NCI-H345 (cell line): ENCODE results near the gene ARHGAP11A.
"Not testable (repeated sequence)": the region's sequence is repeated elsewhere in the genome, so short reads cannot be mapped to it uniquely, and the experiment has no call there.

Experiments
- DNase-seq: peaks from one replicate; lab custom pipeline; 2025; lab: John Stamatoyannopoulos, UW

Gene ARHGAP11A, protein sequence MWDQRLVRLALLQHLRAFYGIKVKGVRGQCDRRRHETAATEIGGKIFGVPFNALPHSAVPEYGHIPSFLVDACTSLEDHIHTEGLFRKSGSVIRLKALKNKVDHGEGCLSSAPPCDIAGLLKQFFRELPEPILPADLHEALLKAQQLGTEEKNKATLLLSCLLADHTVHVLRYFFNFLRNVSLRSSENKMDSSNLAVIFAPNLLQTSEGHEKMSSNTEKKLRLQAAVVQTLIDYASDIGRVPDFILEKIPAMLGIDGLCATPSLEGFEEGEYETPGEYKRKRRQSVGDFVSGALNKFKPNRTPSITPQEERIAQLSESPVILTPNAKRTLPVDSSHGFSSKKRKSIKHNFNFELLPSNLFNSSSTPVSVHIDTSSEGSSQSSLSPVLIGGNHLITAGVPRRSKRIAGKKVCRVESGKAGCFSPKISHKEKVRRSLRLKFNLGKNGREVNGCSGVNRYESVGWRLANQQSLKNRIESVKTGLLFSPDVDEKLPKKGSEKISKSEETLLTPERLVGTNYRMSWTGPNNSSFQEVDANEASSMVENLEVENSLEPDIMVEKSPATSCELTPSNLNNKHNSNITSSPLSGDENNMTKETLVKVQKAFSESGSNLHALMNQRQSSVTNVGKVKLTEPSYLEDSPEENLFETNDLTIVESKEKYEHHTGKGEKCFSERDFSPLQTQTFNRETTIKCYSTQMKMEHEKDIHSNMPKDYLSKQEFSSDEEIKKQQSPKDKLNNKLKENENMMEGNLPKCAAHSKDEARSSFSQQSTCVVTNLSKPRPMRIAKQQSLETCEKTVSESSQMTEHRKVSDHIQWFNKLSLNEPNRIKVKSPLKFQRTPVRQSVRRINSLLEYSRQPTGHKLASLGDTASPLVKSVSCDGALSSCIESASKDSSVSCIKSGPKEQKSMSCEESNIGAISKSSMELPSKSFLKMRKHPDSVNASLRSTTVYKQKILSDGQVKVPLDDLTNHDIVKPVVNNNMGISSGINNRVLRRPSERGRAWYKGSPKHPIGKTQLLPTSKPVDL

DNA sequence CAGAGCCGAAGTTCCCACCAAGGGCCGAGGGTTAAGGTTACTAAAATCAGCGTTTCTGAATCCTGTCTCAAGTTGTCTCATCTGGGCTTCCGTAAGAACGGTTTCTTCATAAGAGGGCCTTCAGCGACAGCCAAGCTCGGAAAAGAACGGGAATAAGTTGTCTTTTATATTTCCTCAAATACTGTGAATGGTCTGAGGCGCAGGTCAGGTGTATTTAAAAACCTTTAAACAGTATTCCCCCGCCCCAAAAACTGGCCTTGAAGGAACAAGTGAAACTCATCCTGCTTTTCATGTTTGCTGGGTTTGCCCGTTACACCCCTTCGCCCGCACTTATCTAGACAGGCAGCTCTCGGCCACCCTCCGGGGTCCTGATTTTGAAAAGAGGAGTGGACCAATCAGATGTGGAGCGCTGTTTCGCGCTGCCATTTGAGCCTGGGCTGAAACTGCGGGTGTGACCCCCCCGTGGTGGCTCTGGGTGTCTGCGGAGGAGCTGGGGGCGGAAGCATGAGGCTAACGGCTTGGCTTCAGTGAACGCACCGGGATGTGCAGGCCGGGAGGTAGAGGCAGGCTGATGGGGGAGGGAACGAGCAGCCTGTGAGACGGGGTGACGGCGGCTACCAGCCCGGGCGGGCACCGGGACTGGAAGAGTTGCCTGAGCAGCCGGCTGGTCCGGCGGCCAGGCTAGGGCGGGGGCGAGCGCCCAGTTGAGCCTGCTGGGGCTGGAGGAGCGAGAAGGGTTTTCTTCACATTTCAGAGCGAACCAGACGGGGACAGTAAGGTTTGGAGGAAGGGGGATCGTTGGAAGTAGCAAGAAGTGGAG, at the start of gene ARHGAP11A:
Gene ARHGAP11A (plus strand): TSS at position 454 of the 820 bp plus-strand sequence. CDS start 708 bp downstream, outside the sequence.
- DNase-seq = not testable (repeated sequence)

DNA sequence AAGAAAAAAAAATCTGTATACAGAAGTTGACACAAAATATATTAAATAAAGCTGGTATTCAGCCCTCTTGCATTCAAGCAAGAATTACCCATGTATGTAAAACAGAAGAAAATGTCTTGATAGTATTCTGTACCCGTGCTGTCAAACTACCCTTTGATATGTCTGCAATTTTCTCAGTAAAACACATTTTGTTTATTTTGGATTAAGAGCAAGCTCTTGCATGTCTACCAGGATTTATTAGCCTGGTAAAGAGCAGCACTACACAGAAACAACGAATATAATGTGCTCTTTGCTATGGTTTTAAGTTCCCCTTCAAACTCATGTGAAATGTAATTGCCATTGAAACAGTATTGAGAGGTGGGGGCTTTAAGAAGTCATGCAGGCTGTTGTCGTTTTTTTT, 46.3 kb upstream of the ARHGAP11A start:
- DNase-seq = not testable (repeated sequence)

DNA sequence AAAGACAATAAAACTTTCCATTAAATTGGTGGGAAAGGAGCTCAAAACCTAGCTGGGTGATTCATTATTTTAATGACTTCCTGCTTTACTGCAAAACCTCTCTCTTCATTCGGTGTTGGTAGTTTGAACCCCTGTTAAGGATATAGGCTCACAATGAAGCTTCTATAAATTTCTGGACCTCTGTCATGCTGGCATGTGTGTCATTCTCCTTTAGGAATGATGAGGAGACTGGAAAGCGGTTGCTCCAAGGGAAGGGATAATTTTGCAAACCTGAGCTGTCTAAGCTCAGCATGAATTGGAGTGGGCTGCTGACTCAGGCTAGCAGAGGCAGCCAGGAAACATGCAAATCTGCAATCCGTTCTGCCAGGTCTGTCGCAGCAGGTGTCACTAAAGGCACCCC, 36.8 kb upstream of the ARHGAP11A start:
- not testable (repeated sequence) for DNase-seq

DNA sequence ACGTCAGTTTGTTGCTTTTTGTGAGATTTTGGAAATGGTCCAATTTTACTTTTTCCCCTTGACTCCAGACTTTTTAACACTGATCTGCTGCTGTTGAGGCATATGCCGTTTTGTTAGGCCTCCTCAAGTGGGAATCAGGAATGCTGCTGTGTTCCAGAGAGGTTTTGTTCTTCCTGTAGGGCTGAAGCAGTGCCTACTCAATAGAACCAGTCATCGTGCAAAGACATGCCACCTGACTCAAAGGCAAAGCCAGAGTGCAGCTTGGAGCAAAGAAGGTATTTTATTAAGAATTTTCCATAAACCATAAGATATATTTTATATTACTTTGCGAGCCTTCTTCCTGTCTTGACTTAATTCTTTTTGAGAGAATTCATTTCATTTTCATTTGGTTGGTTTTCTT, 29.5 kb upstream of the ARHGAP11A start:
- not testable (repeated sequence) for DNase-seq

DNA sequence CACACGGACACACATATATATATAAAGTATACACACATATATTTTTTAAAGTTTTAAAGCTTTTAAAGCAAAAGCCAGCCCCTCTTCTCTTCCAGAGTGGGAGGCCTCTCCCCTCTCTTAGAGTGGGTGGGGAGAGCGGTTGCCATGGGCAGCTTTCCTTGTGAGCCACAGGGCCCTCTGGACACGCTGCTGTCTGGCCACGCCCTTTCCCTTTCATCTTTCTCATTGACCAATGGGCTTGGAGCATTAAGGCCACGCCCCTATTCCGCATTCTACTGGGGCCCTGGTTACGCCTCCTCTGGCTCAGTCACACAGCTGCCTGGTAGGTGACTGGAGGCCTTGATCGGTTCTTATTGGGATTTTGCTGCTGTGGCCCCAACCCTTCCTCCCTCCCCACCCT, 22.2 kb upstream of the ARHGAP11A start, which contains the start of gene GOLGA8N:
Gene GOLGA8N (plus strand): TSS at position 306 of the 400 bp plus-strand sequence.
- not testable (repeated sequence) for DNase-seq

DNA sequence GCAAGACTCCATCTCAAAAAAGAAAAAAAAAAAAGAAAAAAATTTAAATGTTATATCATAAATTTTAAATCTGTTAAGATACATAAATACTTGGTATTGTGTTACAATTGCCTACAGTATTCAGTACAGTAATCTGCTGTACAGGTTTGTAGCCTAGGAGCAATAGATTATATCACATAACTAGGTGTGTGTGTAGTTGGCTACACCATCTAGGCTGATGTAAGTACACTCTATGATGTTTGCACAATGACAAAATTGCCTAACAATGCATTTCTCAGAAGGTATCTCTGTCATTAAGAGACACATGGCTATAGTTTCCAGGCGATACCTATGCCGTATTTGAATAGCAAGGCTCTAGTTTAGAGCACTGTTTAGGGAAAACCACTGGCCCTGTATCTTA, 5.8 kb upstream of the ARHGAP11A start:
- DNase-seq = not testable (repeated sequence)

DNA sequence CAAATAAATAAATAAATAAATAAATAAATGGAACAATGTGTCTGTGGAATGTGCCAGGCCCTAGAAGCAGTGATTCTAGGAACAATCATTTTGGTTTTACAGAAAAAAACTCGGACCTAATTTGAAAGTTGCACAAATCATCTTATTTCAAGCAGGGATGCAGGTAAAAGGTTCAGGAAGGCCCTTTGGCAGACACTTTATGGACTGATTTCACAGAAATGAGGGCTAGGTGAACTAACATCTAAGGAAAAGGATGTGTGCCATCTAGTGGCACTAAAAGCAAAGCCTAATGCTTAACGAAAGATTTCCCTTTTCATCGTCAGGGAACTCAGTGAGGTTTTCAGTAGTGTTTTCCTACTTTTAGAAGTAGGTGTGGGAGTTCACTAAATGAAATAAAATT, 4.6 kb upstream of the ARHGAP11A start:
- DNase-seq = not testable (repeated sequence)

DNA sequence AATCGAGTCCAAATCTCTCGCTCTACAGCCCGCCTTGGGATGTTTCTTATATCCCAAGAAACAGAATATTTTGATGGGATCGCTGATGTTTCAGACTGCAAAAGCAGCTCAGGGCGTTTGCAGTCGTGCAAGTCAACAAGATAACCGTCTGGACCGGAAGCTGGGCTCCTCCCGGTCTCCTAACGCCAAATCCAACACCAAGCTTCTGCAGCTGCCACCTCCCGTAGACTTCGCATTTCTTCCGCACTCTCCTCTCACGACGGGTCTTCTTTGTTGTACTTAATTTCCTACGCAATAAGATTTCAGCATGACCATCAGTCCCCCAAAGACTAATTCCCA, 623 bp upstream of the ARHGAP11A start:
- DNase-seq = not testable (repeated sequence)

DNA sequence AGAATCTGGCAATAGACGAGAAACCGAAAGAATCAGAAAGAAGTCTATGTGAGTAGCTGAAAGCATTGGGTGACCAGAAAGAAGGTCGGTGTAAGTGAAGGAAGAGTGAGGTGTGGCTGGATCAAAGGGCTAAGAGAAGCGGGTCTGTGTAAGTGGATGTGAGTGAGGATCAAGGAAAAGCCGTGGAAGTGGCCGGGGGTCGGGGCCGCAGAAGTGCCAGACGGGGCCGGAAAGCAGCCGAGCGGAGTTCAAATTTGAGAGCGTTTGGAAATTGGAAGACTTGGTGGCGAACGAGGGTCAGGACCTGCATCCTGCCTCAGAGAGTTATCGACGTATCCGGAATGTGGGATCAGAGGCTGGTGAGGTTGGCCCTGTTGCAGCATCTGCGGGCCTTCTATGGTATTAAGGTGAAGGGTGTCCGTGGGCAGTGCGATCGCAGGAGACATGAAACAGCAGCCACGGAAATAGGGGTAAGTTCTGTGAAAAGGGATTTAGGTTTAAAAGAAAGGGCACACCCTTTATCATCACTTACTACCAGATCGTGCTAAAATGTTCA, 645 bp downstream of the ARHGAP11A start:
- DNase-seq = not testable (repeated sequence)

DNA sequence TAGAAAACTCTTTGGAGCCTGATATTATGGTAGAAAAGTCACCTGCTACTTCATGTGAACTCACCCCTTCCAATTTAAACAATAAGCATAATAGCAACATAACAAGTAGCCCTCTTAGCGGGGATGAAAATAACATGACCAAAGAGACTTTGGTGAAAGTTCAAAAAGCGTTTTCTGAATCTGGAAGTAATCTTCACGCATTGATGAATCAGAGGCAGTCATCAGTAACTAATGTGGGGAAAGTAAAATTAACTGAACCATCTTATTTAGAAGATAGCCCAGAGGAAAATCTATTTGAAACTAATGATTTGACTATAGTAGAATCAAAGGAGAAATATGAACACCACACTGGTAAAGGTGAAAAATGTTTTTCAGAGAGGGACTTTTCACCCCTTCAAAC, 21.1 kb downstream of the ARHGAP11A start:
- no peak for DNase-seq

DNA sequence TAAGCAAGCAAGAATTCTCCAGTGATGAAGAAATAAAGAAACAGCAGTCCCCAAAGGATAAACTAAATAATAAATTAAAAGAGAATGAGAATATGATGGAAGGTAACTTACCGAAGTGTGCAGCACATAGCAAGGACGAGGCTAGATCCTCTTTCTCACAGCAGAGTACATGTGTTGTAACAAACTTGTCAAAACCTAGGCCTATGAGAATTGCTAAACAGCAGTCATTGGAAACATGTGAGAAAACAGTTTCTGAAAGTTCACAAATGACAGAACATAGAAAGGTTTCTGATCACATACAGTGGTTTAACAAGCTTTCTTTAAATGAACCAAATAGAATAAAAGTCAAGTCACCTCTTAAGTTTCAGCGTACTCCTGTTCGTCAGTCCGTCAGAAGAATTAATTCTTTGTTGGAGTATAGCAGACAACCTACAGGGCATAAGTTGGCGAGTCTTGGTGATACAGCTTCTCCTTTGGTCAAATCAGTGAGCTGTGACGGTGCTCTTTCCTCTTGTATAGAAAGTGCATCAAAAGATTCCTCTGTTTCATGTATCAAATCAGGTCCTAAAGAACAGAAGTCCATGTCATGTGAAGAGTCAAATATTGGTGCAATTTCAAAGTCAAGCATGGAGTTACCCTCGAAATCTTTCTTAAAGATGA, 21.7 kb downstream of the ARHGAP11A start:
- no peak for DNase-seq

DNA sequence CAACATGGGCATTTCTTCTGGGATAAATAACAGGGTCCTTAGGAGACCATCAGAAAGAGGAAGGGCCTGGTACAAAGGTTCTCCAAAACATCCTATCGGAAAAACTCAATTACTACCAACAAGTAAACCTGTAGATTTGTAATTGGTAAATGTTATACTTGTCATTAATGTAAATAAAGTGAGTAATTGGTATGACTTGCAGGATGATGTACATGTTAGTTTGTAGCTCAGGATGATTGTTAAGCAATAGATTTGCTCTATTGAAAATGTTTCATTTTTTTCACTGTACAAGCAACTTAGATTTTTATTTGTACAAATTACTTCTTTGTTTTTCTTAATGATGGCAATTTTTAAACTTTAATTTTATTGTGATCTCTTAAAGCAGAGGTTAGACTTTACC, 22.4 kb downstream of the ARHGAP11A start:
- DNase-seq = no peak

DNA sequence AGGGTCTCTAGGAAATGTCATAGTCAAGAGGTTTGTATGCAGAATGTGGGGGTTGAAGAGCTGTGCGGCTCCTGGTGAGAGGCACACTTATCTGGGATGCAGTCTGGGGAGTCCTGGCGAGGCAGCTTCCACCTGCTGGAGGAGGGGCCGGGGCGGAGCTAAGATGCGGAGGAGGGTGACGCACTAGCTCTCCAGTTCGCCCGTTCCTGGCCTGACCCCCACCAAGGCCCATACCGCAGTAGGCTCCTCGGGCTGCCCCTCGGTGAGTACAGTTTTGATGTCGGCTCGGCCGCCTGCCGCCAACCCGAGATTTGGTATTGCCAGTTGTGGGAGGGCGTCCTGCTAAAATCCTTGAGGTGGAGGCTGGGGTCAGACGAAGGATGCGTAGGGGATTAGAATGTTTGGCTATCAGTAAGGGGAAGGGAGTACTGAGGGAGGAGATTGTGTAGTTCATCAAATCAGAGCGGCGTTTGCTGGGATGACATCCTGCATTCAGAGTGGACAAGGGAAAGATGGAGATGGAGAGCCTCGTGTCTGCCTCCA, 26.3 kb downstream of the ARHGAP11A start, which contains the start of gene SCG5:
Gene SCG5 (plus strand): TSS at position 194 of the 543 bp plus-strand sequence. CDS start 1,883 bp downstream, outside the sequence.
- peak; percentile 86 for DNase-seq

DNA sequence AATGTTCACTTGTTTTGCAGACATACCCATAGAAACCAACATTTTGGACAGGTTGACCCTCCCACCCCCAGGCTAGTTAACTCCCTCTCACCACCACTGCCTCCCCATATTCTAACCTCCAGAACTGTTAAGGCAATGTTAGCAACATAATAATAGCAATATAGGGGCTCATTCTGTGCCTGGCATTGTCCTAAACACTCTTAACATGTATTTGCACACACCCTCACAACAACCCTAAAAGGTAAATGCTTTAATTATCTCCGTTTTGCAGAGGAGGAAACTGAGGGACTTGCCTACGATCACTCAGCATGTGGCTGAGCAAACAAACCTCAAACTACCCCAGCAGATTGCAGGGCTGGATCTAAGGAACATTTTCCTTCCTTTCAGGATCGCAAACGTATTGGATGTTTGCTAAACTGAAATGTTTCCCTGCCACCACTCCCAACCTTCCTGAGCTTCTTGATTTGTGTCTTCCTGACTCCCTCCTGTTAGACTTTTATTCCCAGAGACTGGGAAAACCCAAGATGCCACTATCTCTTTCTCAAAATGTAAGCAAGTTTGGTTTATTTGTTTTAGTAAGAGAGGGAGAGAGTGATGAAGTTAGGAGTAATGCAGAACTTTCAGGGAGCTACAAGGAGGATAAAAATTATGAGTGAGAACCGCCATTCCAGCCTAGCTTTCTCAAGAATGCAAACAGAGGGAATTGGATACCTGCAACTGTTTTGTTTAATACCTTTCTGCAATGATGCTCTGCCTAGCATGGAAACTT, 27.5 kb downstream of the ARHGAP11A start:
- DNase-seq = no peak

DNA sequence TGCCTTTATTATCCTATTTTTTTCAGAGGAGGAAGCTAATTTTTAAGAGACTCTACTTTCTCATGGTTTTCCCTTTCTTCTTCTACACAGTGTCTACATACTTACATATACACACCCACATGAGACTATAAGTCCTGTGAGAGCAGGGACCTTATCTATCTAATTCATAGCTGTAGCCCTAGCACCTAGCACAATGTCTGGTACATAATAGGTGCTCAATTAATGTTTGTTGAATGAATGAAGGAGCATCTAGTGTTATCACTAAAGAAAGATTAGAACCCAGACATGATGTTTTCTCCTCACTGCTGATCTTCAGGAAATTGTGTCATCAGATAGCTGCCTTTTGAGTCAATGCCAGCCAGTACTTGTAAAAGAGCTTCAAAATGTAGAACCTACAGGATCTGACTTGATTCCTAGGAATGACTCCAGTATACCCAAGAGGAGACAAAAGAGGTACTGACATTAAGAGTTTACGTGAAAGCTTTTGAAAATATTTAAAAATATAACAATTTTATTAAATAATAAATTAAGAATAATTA, 28.7 kb downstream of the ARHGAP11A start:
- no peak for DNase-seq

DNA sequence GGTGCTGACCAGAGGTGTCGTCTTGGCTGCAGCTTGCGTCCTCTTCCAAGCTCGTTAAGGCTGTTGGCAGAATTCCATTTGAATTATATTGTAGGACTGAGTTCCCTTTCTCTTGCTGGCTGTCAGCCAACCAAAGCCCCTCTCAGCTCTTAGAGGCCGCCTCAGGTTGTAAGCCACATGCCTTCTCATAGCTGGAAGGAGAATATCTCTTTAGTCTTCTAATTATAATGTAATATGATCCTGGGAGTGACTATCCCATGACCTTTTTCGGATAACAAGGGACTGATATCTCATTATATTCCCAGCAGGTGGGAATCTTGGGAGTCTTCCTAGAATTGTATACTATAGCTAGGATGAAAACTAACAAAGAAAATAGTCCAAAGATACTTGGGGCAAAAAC, 31.0 kb downstream of the ARHGAP11A start:
- peak; percentile 47 for DNase-seq

DNA sequence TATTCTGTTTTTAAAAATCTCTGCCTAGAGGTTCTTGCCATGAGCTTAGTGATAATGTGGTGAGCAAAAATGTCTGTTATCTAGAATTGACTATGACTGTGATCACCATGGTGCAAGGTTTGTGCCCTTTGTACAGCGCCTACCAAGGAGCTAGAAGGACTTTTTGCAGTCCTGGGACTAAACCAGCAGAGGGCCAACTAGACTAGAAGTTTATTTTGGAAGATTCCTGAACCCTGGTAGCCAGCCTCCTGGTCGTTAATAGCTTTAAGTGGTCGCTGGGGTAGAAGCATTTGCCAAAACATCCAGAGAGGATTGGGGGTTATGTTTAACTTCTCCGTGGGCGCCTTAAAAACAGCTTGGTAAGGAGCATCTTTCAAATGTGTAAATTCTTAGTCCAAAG, 34.0 kb downstream of the ARHGAP11A start:
- DNase-seq = no peak

DNA sequence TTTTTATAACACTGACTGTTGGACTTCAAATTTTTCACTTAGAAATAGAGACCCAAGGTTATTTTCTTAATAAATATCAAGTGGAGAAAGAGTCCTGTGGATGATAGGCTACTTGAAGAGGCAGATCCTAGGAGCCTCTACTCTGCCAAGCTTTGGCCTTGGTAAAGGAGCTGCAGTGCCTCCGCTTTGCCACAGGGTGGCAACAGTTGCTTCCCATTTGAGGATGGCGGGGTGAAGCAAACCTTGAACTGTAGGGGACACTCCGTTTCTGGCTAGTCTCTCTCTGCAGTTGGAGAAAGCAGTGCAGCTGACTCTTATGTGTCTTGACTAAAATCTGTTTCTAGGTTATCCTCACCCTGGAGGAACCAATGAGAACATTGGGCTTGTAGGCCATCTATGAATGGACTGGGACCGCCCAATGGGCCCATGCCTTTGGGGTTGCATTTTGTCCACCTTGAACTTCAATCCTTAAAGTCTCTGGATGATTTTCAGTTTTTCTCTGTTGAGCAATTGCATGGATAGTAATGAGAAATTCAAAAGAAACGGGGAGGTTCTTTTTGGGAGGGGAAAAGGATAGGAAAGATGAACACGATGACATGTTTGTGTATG, 36.0 kb downstream of the ARHGAP11A start:
- DNase-seq = peak; percentile 22

DNA sequence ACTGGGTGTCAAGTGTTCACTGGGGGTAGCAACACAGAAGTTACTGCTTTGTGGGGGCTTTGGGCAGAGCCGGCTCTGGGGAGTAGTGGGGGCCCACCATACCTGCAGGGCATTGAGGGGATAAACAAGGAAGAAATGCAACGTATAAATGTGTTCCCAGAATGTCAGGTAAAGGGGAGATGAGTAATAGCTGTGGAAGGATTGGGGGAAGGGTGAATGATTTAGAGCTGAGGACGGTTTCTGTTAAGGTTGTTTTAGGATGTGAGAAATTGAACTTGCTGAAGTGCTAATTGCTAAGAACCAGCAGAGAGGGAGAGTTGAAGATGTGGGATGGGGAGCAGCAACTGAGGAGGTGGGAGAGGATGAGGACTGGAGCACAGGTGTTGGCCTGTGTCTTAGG, 36.9 kb downstream of the ARHGAP11A start:
- DNase-seq = no peak
